ENCODE measurements around the gene TMEM256.

Gene TMEM256

GRCh38 chr17:7403977-7404736 is at the start of gene TMEM256:
TSS of gene TMEM256 (minus strand) at chr17:7404097. CDS start at chr17:7404084, 13 bp downstream.
- FAIRE-seq (peak; percentile 98), DNase-seq (ENCODE audit: insufficient read length, low spot score) (peak; percentile 99)

- FAIRE-seq (no peak), DNase-seq (ENCODE audit: insufficient read length, low spot score) (no peak)
Measured at GRCh38 chr17:7448461-7448860, 44.6 kb upstream of the TMEM256 start.

GRCh38 chr17:7445619-7445968 is 41.7 kb upstream of the TMEM256 start:
- no peak for DNase-seq (ENCODE audit: insufficient read length, low spot score)
- no peak for FAIRE-seq

DNA sequence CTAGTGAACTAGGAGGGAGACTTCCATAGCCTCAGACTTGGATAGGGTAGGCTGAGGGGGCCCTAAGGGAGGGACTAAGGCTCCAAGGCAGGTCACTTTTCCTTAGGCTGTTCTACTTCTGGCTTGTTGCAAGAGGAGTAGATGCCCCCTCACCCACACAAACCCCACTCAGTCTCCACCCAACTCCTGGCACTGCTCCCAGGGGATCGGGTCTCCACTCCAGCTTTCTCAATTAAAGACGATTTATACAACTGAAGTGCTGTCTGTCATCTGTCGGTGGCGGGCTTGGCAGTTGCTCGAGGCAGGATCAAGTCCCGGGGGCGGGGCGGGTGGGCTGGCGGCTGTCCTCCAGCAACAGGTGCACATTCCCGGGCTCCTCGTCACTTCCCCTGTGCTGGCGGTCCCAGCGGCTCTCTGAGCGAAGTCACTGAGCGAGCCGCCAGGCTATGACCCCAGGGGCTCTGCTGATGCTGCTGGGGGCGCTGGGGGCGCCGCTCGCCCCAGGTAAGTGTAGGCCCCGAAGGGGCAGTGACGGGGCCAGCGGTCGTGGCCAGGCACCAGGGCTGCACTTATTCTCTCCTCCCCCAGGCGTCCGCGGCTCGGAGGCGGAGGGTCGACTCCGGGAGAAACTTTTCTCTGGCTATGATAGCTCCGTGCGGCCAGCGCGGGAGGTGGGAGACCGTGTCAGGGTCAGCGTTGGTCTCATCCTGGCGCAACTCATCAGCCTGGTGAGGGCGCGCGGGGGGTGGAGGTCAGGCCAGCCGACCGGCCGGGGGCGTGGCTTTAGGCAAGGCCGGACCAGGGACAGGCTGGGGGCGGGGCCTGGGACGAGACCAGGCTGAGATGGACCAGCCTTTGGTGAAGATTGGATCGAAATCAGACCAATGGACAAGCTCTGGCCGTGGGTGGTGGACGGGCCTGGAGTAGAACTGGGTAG is 41.1 kb upstream of the TMEM256 start, which contains the start of gene CHRNB1:
Gene CHRNB1, plus strand, starts transcription at position 380 of the 937 bp plus-strand sequence. Its CDS starts 67 bp downstream, at position 447.
- DNase-seq (ENCODE audit: insufficient read length, low spot score) (peak; percentile 88), FAIRE-seq (peak; percentile 98)

DNA sequence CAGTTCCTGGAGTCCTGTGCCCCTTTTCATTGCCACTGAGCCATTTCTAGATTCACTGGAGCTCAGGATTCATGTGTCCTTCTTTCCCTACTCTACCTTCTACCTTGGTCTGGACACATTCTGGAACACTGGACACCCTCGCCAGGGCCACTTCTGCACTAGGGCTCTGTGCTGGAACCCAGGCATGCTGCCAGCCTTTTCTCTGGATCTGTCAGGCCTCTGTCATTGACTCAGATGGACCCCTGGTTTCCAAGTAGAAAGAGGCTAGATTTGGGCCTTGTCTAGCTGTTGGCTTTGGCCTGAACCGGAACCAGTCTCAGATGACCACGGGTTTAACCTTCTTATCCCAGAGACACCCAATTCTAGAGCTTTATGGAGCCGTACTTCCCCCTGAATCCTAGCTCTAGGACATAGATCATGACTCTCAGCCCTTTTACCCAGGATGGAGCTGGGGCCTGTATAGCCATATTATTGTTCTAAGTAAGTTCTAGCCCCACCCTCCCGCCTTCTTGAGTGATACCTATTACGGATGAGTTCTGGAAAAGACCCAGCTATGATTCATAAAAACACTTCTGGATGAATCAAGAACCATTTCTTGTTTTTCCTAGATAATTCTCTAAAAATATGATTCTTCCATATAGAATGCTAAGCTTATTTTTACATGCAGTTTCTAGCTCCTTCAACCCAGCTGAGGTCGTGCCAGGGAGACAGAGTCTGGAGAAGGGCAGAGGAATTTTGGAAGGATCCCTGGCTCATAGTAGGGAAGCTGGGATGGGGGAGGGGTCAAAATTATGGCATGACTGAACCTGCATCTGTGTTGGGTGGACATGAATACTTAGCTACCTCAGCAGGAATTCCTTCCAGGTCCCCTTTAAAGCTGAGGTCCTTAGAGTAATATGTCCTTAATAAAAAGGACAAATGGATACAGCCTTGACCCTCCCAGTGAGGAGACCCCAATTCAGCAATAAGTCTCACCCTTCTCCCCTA is 39.9 kb upstream of the TMEM256 start:
- peak; percentile 75 for FAIRE-seq
- DNase-seq (ENCODE audit: insufficient read length, low spot score), result no peak

GRCh38 chr17:7442142-7442541 is 38.2 kb upstream of the TMEM256 start:
- no peak for DNase-seq (ENCODE audit: insufficient read length, low spot score)
- no peak for FAIRE-seq

- FAIRE-seq (no peak), DNase-seq (ENCODE audit: insufficient read length, low spot score) (no peak)
Measured at GRCh38 chr17:7441266-7441665, 37.4 kb upstream of the TMEM256 start.

- DNase-seq (ENCODE audit: insufficient read length, low spot score), result peak; percentile 41
- FAIRE-seq, result no peak
Measured at GRCh38 chr17:7440834-7441195, 36.9 kb upstream of the TMEM256 start.

GRCh38 chr17:7440113-7440833 is 36.4 kb upstream of the TMEM256 start:
- DNase-seq (ENCODE audit: insufficient read length, low spot score) (peak; percentile 66), FAIRE-seq (peak; percentile 92)

GRCh38 chr17:7439462-7440112 is 35.7 kb upstream of the TMEM256 start, which contains the start of gene FGF11:
TSS of gene FGF11 (plus strand) at chr17:7439512. CDS start at chr17:7439621, 109 bp downstream.
- DNase-seq (ENCODE audit: insufficient read length, low spot score) (no peak), FAIRE-seq (no peak)

DNA sequence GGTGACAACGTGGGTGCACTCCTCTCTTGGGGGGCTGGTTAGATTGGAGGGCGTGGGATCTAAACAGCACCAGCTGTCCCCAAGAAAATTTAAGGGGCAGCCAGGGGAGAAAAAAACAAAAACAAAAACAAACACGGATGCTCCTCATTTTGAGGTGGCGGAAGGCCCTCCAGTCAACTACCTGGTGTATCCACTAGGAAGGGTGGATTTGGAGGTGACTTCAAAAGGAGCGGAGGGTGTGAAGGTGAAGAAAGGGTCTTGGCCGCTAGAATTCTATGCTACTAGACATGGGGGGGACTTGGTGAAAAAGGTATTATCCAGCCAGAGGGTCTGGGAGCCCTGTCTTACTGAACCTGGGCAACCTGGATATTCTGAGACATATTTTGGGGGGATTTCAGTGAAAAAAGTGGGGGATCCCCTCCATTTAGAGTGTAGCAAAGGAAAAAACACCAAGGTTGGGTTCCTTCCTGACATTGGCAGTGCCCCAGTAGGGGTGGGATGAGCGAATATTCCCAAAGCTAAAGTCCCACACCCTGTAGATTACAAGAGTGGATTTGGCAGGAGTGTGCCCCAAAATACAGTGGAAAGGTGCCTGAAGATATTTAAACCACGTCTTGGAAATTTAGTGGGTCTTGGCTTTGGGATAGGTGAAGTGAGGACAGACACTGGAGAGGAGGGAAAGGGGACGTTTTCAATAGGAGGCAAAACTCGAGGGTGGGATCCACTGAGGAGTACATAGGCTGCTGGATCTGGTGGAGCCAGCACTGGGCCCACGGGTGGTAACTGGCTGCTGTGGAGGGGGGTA is 35.0 kb upstream of the TMEM256 start:
- FAIRE-seq (no peak), DNase-seq (ENCODE audit: insufficient read length, low spot score) (no peak)

DNA sequence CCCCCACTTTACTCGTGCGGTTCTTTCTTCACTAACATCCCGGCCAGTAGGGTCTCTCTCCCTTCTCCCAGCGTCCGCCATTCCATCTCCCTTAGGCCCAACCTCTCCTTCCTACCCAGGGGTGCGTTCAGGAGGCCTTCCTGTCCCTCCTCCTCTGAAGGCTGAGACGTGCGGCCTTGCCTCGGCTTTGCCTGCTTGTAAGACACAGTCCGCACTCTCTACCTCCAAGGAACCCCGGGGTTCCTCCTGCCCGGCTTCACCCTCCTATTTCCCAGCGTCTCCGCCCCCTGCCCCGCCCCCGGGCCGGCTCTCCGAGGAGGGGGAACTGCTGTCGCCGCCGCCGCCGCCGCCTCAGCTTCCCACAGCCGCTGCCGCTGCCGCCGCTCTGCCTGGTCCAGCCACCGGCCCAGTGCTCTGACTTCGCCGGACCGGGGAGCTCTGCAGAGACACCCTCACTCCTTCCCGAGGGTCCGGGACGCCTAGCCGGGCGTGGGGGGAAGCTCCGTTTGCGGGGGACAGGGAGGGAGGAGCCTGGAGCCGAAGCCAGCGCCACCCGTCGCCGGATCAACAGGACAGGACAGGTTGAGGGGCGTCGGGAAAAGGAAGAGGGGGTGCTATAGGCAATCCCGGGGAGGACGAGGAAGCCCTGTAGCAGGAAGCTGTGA is 34.2 kb upstream of the TMEM256 start:
- no peak for FAIRE-seq
- DNase-seq (ENCODE audit: insufficient read length, low spot score), result no peak

- no peak for FAIRE-seq
- DNase-seq (ENCODE audit: insufficient read length, low spot score), result no peak
Measured at GRCh38 chr17:7437369-7437863, 33.5 kb upstream of the TMEM256 start.

DNA sequence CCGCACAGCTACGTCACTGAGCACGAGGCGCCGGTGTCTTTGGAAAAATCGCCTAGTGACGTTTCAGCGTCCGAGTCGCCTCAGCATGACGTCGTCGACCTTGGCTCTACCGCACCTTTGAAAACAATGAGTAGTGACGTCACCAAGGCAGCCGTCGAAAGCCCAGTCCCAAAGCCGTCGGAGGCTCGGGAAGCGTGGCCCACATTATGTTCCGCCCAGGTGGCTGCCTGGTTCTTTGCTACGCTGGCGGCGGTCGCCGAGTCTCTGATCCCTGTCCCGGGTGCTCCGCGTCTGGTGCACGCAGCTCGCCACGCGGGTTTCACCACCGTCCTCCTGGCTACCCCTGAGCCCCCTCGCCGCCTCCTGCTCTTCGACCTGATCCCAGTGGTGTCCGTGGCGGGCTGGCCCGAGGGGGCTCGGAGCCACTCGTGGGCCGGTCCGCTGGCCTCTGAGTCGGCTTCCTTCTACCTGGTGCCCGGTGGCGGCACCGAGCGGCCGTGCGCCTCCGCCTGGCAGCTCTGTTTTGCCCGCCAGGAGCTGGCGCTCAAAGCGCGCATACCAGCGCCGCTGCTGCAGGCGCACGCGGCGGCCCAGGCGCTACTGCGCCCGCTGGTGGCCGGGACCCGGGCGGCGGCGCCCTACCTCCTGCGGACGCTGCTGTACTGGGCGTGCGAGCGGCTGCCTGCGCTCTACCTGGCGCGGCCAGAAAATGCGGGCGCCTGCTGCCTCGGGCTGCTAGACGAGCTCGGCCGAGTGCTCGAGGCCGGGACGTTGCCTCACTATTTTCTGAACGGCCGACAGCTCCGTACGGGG is 32.9 kb upstream of the TMEM256 start:
- DNase-seq (ENCODE audit: insufficient read length, low spot score) (peak; percentile 76), FAIRE-seq (peak; percentile 73)

- no peak for FAIRE-seq
Measured at GRCh38 chr17:7435676-7436555, 32.0 kb upstream of the TMEM256 start.

GRCh38 chr17:7432296-7432695 is 28.4 kb upstream of the TMEM256 start:
- FAIRE-seq (no peak), DNase-seq (ENCODE audit: insufficient read length, low spot score) (no peak)

More at GRCh38 chr17:7435676-7436555, 32.0 kb upstream of the TMEM256 start:
- DNase-seq (ENCODE audit: insufficient read length, low spot score), result no peak

All from HTR-8/SVneo (cell line).